Neutrophil (primary cell): ENCODE results near the gene MEGF9.
A peak's percentile ranks its signal among the peaks of the same experiment; 100 is the strongest.

Experiments
- H3K27ac ChIP-seq: fragments of 200-600 bp; sonication (generic); 2 replicates; pipeline ENCODE4 v1.5.1; 2016; ENCODE audit warnings: mild to moderate bottlenecking, moderate library complexity
- H3K27me3 ChIP-seq: fragments of 200-600 bp; sonication (generic); 2 replicates; pipeline ENCODE4 v1.6.0; 2016; ENCODE audit warnings: mild to moderate bottlenecking
- H3K36me3 ChIP-seq: fragments of 200-600 bp; sonication (generic); 2 replicates; pipeline ENCODE4 v1.5.1; 2017
- H3K4me1 ChIP-seq, 2 experiments: fragments of 200-600 bp in 1 of 2; sonication (generic) in 1 of 2; 1 replicate in 1 of 2; 2 replicates in 1 of 2; pipeline versions ENCODE4 v1.5.1 to v1.6.1; 2013 to 2016; ENCODE audit warnings: low read depth in 1 of 2, low read length in 1 of 2, mild to moderate bottlenecking in 1 of 2, moderate library complexity in 1 of 2; ENCODE audit not compliant: control insufficient read depth in 1 of 2, insufficient read depth in 1 of 2
- H3K4me3 ChIP-seq, 2 experiments: fragments of 200-600 bp in 1 of 2; sonication (generic) in 1 of 2; 1 replicate in 1 of 2; 2 replicates in 1 of 2; pipeline ENCODE4 v1.5.1; 2013 to 2016; ENCODE audit warnings: low read depth in 1 of 2, low read length in 1 of 2, mild to moderate bottlenecking in 1 of 2, moderate library complexity in 1 of 2
- H3K9me3 ChIP-seq: fragments of 200-600 bp; sonication (generic); 2 replicates; pipeline ENCODE4 v1.5.1; 2016
- TF ChIP-seq, protein P1 (sequence below): fragments of 200-600 bp; sonication (generic); IDR thresholded peaks from 2 replicates; pipeline ENCODE4 v1.5.1; 2016; ENCODE audit warnings: antibody characterized with exemption

The MEGF9 gene

DNA sequence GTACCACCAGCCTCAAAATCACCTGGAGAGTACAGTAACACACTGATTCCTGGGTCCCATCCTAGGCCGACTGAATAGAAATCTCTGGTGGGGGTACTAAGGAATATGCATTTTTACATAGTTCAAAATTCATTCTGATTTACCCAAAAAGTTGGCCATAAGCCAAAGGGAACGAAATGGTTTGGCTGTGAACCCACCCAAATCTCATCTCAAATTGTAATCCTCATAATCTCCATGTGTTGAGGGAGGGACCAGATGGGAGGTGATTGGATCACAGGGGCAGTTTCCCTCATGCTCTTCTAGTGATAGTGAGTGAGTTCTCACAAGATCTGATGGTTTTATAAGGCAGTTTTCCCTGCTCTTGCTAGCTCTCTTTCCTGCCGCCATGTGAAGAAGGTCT, 31.1 kb downstream of the MEGF9 start:
- TF ChIP-seq, protein P1, sequence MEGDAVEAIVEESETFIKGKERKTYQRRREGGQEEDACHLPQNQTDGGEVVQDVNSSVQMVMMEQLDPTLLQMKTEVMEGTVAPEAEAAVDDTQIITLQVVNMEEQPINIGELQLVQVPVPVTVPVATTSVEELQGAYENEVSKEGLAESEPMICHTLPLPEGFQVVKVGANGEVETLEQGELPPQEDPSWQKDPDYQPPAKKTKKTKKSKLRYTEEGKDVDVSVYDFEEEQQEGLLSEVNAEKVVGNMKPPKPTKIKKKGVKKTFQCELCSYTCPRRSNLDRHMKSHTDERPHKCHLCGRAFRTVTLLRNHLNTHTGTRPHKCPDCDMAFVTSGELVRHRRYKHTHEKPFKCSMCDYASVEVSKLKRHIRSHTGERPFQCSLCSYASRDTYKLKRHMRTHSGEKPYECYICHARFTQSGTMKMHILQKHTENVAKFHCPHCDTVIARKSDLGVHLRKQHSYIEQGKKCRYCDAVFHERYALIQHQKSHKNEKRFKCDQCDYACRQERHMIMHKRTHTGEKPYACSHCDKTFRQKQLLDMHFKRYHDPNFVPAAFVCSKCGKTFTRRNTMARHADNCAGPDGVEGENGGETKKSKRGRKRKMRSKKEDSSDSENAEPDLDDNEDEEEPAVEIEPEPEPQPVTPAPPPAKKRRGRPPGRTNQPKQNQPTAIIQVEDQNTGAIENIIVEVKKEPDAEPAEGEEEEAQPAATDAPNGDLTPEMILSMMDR = no peak
- peak overlapping the region in 1 of 2 experiments; percentile 40 for H3K4me3 ChIP-seq

DNA sequence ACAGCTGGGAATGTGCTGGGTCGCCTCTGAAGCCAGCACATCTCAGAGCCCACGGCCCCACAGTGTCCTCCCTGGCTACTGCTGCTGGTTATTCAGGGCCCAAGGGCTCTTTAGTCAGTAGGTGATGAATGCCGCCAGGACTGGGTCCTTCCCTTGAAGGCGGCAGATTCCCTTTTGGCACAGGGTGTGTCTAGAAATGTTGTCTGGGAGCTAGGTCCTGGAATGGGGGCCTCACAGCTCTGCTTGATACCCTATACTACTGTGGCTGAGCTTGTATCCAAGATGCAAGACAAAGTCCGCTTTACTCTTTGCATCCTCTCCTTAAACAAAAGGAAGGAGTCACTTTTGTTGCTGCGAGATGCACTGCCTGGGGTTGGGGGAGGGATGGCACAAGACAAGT, 33.1 kb downstream of the MEGF9 start:
- H3K4me3 ChIP-seq = no peak overlapping the region
- peaks cover 95 to 100% of the 10 kb centered on the region in 2 experiments for H3K4me1 ChIP-seq
- H3K36me3 ChIP-seq = peaks cover 42% of the 10 kb centered on the region
- TF ChIP-seq, protein P1 = no peak
- peak overlapping the region; percentile 87 for H3K27ac ChIP-seq
- H3K27me3 ChIP-seq = no peaks in the 10 kb centered on the region
- no peaks in the 10 kb centered on the region for H3K9me3 ChIP-seq

More for the DNA sequence above, 31.1 kb downstream of the MEGF9 start:
- Histone ChIP-seq H3K36me3 (peaks cover 33% of the 10 kb centered on the region), H3K27ac (peak overlapping the region; percentile 87), H3K9me3 (no peaks in the 10 kb centered on the region), H3K4me1 (peaks cover 95 to 100% of the 10 kb centered on the region in 2 experiments), H3K27me3 (no peaks in the 10 kb centered on the region)

DNA sequence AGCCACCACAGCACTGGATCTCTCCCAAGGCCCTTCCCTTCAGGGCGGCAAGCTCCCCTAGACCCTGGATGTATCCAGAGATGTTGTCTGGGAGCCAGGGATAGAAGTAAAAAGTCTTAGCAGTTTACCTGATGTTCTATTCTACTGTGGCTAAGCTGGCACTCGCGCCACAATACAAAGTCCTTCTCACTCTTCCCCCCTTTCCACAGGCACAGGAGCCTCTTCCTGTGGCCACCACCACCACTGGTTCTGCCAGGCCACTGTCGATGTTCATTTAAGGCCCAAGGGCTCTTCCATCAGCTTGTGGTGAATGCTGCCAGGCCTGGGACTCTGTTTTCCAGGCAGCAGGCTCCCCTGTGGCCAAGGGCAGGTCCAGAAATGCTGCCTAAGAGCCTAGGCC, 33.7 kb downstream of the MEGF9 start:
- no peak overlapping the region for H3K4me3 ChIP-seq
- TF ChIP-seq, protein P1 = no peak
- no peaks in the 10 kb centered on the region for H3K9me3 ChIP-seq
- peaks cover 95 to 100% of the 10 kb centered on the region in 2 experiments for H3K4me1 ChIP-seq
- H3K27me3 ChIP-seq = no peaks in the 10 kb centered on the region
- H3K36me3 ChIP-seq = peaks cover 42% of the 10 kb centered on the region
- H3K27ac ChIP-seq = peak overlapping the region; percentile 87

DNA sequence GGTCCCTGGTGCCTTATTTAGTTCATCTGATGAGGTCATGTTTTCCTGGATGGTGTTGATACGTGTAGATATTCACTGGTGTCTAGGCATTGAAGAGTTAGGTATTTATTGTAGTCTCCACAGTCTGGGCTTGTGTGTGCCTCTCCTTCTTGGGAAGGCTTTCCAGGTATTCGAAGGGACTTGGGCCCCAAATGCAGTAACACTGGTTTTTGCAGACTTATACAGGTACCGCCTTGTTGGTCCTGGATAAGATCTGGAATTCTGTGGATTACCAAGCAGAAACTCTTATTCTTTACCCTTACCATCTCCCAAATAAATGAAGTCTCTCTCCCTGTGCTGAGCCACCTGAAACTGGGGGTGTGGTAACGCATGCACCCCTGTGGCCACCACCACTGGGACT, 34.1 kb downstream of the MEGF9 start:
- H3K36me3 ChIP-seq = peaks cover 42% of the 10 kb centered on the region
- no peaks in the 10 kb centered on the region for H3K27me3 ChIP-seq
- peak overlapping the region; percentile 87 for H3K27ac ChIP-seq
- peaks cover 95 to 100% of the 10 kb centered on the region in 2 experiments for H3K4me1 ChIP-seq
- H3K9me3 ChIP-seq = no peaks in the 10 kb centered on the region
- H3K4me3 ChIP-seq = no peak overlapping the region
- TF ChIP-seq, protein P1 = no peak

DNA sequence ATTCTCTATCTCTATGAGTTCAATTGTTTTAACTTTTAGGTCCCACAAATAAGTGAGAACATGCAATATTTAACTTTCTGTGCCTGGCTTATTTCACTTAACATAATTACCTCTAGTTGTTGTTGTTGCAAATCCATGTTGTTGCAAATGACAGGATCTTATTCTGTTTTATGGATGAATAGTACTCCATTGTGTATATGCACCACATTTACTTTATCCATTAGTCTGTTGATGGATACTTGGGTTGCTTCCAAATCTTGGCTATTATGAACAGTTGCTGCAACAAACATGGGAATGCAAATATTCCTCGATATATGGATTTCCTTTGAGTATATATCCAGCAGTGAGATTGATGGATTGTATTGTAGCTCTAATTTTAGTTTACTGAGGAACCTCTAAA, 36.3 kb downstream of the MEGF9 start:
- Histone ChIP-seq H3K9me3 (no peaks in the 10 kb centered on the region), H3K27me3 (no peaks in the 10 kb centered on the region), H3K4me1 (peaks cover 87 to 95% of the 10 kb centered on the region in 2 experiments), H3K4me3 (no peak overlapping the region), H3K27ac (peak overlapping the region; percentile 87), H3K36me3 (peaks cover 46% of the 10 kb centered on the region)
- TF ChIP-seq, protein P1 = no peak
